NK-92 treated with Interleukin-12 subunit alpha and Interleukin-12 subunit beta, amount 100 ng/mL, for 24 hours (cell line): ENCODE data around the gene KCNMB2.
"Not testable (repeated sequence)": the region's sequence is repeated elsewhere in the genome, so short reads cannot be mapped to it uniquely, and the experiment has no call there.

Experiments
- DNase-seq: peaks from one replicate; lab custom pipeline; 2025; lab: John Stamatoyannopoulos, UW

KCNMB2 gene

DNA sequence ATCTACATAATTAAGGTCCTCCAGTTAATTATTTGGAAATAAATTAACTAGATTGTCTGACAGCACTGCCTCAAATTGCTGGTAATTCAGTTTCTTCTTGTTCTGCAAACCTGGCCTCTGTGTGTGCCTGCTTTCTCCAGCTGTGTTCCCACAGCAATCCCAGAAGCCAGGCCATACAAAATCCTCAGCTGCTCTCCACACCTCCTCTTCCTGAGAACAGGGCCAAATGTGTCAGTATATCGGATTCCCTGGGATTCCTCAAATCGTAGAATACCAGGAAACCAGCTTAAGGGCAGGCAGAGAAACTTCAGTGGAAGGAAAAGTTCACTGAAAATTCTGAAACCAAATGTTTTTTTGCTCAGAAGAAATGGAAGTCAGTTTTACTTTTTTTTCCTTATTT is 273.9 kb downstream of the KCNMB2 start:
- DNase-seq: no peak

DNA sequence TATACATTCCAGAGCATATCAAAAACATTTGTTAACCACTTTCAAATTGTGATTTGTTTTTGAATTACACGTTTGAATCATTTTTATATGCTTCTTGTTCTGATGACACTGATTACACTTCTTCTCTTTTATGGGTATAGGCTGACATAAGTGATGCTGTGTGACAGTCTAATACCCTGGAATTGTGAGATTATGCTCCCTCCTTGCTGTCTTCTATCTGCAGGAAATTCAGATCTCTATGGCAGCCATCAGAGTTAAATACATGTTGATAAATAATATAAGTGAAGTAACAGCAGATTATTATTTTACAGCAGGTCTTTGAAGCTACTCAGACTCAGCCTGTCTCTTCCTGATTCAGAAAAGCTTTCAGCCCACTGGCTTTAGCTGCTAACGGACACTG is 286.5 kb downstream of the KCNMB2 start:
- no peak for DNase-seq

DNA sequence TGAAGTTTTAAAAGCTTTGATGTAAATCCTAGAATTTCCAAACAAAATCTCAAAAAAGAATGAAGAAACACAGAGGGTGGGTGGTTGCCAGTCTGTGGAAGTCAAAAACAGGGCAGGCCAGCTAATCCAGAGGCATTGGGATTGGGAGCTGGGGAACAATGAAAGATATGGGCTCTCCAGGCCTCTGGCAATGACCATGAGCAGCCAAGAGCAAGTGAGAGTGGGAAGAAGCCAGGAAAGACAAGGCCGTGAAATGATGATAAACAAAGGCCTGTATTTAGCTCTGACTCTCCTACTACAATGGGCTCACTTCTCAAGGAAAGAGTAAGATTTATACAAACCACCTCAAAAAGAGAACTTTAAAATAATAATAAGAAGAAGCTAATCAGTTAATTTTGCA is 286.9 kb downstream of the KCNMB2 start:
- no peak for DNase-seq

DNA sequence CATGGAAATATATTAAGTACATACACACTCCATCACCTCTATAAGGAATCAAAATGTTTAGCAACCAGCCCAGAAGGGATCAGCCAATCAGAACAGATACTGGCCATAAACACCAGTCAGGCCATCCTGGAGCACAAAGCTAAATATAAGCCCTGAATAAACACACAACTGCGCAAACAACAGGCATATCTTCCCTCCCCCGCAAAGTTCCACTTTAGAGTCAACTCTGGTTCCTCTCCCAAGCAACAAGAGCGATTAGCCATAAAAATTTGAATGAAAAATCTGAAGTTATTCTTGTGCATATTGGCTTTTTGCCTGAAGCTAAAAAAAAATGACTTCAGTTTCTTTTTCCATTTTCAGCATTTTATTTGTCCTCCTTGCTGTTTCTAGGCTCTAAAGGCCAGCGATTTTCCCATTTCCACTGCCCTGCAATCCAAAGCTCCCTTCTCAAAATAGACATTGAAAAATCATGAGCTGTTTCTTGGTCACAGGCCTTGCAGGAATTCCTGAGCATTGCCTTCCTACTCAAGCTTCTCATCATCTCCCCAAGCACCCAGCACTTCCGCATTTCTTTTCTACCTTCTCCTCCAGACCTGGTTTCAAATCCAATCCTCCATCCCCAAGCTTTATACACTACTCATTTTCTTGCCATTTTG is 287.5 kb downstream of the KCNMB2 start:
- no peak for DNase-seq

DNA sequence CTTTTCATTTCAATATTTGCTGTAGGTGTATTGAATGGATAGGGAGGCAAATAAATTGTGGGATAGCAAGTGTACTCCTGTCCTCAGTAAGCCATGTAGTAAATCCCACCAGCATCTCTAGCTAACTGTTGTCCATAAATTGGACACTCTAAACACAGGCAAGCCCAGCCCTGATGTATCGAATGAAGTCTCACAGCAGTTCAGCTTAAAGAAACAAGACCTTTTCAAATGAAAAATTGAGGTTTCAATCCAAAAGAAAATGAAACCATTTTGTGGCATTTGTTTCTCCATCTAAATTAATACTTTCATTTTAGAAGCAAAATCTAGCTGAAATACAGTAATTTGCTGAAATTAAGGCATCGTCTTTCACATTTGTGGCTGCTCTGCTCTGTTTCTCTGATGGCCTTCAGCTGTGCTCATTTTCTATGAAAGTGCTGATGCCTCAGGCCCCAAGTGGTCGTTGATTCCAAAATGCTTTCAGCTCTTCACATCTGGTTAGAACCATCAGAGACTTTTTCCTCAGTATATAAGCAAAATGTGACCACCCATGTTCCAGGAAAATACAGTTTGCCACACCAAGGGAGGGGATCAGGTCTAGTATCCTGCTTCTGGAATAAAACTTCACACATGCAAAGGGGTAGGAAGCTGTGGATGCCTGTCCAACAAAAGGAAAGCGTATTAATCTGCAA is 290.3 kb downstream of the KCNMB2 start:
- DNase-seq: no peak

DNA sequence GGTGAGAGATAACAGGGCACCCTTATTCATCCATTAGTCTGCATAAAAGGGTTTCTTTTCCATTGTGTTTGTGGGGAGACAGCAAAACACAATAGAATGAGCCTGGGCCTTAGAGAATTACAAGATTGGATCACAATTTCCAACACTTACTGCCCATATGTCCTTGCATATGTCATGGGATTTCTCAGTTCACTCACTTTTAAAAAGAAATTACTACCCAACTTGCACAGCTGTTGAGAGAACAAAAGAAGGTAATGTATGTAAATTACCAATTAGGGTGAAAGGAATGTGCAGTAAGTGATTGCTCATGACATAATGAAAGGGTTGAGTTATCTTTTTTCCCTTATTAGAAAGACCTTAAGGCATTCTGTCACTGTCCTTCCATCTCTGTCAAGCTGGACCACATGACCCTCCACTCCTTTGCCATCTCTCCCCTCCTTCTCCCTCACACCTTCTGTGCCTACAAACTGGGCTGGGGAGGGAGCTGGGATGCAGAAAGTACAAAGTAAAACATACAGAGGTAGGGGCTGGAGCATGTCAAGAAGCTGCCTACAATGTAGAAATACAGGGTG is 291.1 kb downstream of the KCNMB2 start:
- no peak for DNase-seq

DNA sequence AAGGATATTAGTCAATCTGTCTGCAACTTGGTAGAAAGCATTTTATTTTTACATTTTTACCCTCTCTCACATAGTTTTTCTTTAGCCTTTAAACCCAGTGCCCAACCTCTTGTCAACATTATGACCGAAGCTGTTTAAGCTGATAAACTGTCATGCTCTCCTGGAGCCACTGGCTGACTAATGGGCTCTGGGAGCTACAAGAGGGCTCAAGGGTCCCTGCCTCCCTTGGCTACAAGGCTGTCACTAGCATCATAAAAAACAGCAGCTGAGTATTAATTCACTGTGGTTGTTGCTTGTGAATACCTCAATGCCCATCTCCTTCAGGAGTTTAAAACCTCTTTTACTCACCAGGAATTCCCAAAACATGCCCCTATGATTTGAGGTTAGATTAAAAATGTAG is 297.5 kb downstream of the KCNMB2 start:
- no peak for DNase-seq

DNA sequence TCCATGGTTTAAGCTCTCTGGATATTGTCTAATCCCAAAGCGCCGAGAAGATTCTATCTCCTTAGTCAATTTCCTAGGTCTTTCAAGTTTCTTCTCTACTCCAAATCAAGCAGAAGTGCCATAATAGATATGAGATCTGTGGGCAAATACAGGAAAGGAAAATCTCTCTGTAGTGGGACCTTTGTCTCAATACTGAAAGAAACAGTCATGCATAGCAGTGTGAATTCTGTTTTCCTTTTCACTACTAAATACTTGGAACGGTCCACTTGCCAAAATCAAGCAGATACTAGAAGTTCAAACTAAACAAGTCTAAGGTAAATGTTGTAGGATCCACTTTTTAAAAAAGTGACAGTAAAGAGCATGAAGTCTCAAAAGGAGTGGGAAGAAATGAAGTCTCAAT is 298.8 kb downstream of the KCNMB2 start:
- no peak for DNase-seq

DNA sequence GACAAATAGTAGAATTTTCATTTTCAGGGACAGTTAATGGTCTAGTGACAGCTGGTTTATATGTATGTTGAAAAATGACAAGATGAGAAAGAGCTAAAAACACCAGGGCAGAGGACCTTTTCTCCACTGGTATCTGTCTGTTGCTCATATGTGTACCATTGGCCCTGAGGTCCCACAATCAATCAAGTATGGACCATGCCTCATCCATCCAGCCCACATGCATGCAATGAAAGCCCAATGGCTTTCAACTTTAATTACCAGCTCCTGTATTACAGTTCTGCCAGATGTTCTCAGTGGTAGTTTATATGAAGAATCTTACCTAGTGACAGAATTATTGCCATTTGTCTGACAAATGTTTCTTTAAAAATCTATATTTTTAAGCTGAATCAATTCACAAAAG is 301.3 kb downstream of the KCNMB2 start:
- no peak for DNase-seq

DNA sequence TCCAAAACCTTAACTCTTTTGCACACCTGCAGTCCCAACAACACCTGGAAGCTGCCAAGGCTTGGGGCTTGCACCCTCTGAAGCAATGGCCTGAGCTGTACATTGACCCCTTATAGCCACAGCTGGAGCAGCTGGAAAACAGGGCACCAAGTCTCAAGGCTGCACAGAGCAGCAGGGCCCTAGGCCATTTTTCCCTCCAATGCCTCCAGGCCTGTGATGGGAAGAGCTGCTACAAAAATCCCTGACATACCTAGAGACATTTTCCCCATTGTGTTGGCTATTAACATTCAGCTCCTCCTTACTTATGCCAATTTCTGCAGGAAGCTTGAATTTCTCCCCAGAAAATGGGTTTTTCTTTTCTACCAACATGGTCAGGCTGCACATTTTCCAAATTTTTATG is 304.4 kb downstream of the KCNMB2 start:
- no peak for DNase-seq

DNA sequence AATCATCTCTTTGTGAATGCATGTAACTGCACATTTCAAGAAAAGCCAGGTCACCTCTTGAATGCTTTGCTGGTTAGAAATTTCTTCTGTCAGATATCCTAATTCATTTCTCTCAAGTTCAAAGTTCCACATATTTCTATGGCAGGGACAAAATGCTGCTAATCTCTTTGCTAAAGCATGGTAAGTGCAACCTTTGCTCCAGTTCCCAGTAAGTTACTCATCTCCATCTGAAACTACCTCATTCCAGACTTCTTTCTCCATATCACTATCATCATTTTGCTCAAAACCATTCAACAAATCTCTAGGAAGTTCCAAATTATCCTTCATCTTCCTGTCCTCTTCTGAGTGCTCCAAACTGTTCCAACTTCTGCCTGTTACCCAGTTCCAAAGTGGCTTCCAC is 304.8 kb downstream of the KCNMB2 start:
- DNase-seq: no peak

DNA sequence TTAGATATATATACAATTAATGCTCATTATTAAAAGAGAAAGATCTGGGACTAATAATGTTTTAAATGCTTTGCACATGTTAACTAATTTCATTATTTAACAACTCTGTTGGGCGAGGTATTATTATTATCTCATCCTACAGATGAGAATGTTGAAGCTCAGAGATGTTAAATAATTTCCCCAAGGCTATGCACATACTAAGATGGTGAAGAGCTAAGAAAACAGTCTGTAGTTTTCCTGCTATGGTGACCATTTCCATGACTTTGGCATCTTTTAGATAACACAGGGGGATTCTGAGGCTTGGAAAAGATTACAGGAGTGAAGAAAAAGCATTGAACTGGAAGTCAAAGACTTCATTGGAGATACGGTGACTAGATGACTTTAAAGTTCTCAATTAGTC is 308.7 kb downstream of the KCNMB2 start:
- DNase-seq: no peak

DNA sequence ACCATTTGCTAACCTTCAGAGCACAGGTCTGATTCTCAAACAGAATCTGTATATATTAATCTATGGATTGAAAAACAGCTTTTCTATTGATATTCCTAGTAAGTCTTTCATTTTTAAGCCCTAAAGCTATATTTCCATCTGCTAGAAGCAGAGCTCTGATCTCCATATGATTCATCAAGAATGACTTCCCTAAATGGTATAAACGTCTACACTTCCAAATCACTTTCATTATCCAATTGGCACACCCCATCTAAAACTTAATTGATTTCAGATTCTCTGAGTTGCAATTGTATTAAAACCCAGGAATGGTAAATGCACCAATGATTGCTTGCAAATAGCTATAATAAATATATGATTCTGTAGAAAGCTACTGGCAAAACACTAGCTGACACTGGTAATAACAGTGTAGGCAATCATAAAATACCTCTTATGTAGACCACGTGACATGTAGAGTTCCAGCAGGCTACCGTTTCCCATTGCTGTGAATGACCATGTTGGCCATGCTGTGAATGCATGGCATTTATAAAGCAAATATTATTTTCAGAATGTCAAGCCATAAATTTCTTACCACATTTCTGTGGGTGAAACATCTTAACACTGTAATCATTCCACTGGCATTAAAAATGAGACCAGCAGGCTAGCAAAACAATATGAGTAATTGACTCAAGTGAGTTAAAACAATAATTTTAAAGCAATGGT is 309.3 kb downstream of the KCNMB2 start:
- DNase-seq: no peak

DNA sequence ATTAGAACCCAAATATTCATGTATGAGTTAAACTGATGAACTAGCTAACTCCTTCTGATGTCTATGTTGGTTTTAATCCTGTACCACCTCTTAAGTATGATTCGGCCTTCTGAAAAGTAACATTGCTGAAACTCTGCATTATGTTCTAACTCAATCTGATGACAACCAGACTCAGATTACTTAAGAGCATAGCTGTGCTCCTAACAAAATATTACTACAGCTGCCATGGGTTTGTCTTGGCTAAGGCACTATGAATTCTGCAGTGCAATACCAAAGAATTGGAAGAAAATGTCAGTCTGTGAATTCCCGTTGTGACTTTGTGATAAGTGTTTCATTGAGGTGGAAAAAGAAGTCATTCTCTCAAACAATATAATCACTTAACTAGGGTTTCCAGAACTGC is 311.0 kb downstream of the KCNMB2 start:
- DNase-seq: no peak

DNA sequence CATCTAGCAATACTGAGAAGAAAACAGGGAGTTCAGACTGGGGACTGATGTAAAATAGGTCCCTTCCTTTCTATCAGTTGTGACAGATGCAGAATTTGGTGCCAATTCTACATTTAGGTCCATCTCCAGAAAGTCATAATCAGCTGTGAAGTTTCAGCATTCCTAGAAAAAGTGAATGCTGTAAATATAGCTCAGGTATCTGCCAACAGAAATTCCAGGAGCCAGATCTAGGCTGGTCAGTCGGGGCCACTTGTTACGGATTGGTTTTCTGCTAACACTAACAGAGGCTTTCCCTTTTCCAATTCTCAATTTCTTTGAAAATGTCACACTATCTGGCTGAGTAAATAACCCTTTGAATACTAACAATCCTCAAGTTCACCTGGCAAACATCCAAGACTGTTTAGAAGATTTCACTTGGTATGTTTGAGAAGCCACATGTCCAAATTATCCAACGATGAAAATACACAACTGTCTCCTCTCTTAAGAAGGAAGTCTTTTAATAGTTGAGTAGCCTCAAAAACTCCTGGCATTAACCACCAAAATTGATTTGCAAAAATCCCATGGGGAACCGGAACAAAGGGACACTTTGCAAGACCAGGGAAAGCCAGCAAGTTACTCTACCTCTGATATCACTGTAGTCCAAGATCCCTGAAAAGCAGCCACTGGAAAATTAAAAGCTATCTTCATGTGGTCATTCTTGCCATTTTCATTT is 313.1 kb downstream of the KCNMB2 start:
- no peak for DNase-seq

DNA sequence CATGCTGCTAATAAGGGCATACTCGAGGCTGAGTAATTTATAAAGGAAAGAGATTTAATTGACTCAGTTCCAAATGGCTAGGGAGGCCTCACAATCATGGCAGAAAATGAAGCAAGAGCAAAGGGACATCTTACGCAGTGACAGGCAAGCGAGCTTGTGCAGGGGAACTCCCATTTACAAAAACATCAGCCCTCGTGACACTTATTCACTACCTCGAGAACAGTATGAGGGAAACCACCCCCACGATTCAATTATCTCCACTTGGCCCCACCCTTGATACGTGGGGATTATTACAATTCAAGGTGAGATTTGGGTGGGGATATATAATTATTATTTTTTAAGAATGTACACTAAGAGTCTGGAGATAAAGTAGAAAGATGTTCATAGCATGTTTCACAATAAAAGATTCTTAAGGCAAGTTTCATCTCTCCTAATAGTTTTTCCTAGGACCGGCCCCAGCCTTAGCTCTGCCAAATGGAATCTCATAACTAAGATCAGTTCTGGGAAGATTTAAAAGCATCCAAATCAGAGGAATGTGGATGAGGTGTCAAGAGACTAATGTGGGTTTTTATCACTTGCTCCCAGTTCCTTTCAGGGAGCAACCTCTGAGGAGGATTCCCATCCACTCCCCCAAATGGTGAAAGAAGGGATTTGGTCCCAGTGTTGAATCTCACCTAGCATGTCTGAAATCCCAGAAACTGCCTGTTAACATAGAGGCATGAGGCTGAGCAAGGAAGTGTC is 314.4 kb downstream of the KCNMB2 start:
- DNase-seq: no peak

DNA sequence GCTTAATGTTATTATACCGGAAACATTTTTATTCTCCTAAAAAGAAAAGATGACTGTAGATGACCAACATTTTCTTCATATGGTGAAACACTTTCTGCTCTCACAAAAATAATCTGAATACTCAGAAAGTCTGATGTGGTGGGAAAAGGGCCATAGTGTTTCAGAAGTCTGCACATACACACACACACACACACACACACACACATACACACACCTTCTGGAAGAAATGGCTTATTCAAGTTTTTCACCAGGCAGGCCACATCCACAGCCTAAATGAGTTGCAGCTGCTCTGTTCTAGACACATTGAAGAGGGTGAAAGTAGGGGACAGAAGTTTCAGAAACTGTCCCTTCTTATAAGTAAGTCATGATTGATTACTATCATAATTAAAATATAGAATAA is 315.3 kb downstream of the KCNMB2 start:
- no peak for DNase-seq

DNA sequence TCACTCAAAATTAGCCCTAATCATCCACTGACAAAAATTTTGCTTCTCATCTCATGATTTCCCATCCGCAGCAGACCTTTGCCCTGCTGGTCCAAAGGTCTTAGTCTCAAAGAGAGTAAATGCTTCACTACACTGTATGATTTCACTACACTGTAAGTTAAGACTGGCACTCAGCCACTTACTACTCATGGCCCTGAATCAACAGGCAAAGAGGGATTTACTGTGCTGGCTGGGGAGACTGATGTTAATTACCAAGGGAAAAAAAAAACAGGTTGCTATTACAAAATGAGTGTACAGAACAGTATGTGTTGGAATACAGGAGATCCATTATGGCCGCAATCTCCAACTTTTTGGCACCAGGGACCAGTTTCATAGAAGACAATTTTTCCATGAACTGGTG is 320.6 kb downstream of the KCNMB2 start:
- DNase-seq: no peak

DNA sequence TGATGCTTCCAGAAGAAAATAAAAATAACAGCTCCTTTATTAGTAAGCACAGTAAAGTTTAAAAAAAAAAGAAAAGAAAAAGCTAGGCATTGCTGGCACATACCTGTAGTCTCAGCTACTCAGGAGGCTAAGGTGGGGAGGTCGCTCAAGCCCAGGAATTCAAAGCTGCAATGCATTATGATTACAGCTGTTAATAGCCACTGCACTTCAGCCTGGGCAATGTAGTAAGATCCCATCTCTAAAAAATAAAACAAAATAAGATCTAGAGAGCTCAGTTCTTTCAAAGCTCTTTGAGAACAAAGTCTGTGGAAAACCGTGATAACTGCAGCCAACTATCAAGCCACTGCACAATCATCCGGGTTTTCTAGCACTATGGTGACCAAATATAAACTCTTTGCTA is 323.1 kb downstream of the KCNMB2 start:
- DNase-seq: no peak

DNA sequence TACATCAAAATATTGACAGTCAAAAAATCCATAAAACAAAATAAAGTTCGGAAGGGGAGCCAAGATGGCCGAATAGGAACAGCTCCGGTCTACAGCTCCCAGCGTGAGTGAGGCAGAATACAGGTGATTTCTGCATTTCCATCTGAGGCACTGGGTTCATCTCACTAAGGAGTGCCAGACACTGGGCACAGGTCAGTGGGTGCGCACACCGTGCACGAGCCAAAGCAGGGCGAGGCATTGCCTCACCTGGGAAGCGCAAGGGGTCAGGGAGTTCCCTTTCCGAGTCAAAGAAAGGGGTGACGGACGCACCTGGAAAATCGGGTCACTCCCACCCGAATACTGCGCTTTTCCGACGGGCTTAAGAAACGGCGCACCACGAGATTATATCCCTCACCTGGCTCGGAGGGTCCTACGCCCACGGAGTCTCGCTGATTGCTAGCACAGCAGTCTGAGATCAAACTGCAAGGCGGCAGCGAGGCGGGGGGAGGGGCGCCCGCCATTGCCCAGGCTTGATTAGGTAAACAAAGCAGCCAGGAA is 323.7 kb downstream of the KCNMB2 start:
- DNase-seq: not testable (repeated sequence)

DNA sequence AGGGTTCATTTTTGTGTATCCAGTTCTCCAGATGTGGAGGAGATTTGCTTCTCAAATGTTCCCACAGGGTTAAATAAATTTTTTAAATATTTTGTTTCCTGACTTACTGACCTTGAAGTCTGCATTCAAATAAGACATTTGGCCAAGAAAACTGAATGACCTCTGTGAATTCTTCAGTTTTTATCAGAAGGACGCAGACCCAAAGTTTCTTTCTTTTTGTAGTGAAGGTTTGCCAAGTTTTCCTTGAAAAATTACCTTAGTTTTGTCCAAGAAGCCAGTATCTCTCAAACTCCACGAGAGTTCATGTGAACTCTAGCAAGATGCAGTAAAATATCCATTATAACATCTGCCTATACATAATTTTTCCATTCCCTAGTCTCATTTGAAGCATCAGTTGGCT is 332.4 kb downstream of the KCNMB2 start:
- no peak for DNase-seq

DNA sequence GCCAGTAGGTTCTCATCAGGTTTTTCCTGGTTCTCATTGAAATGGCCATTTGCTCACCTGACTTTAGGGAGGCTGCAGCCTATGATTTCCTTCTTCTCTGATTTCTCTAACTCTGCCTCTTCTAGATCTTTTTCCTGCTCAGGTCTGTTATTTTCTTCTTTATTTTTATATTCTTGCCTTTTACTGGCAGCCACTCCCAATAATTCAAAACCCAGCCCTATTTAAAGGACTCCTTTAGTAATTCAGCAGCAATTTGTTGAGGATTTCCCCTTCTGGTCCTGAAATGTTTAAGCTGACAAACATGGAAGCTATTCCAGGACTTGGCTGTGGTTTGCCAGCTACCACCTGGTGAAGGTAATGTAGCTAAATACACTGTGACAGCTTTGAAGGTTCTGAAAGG is 333.8 kb downstream of the KCNMB2 start:
- no peak for DNase-seq
